Sigmoid colon (tissue), 3 donors: ENCODE results near the gene HIF1A.

Source experiments
- CTCF ChIP-seq, 4 experiments: fragments of 450-650 bp in 3 of 4; fragments of 200-600 bp in 1 of 4; IDR thresholded peaks; one replicate each; pipeline ENCODE4 v1.5.1; 2016 to 2019; ENCODE audit warnings: antibody characterized with exemption in 4 of 4, mild to moderate bottlenecking in 3 of 4, moderate library complexity in 2 of 4
- POLR2A ChIP-seq, 2 donors: fragments of 450-650 bp; IDR thresholded peaks; one replicate each; pipeline ENCODE4 v1.6.1; 2016; ENCODE audit warnings: antibody characterized with exemption in 2 of 2, mild to moderate bottlenecking in 2 of 2, moderate library complexity in 2 of 2

GRCh38 chr14:61662437-61663311 lies 32.6 kb upstream of the HIF1A start:
- no peak for TF ChIP-seq POLR2A (IDR thresholded peaks at IDR 0.05)
- no peak for TF ChIP-seq CTCF (IDR thresholded peaks at IDR 0.05)
